Forelimb muscle (tissue), 1 donor: ENCODE measurements around the gene FGF18. TPM values are rescaled to one million over a fixed set of nuclear protein-coding genes. Genes with fewer than 3 reads are reported as not detected.
A peak's percentile ranks its signal among the peaks of the same experiment; 100 is the strongest.

ENCODE experiments used
- DNase-seq: peaks from one replicate; pipeline ENCODE4 v3.0.0-alpha.2; 2013; ENCODE audit warnings: low read depth
- polyA plus RNA-seq: library from polyadenylated mRNA; unstranded; fragments of 120-200 nt; gene quantifications from one replicate; pipeline ENCODE4 v1.2.1, GENCODE V29; 2013; ENCODE audit not compliant: insufficient read length

FGF18 gene
- polyA plus RNA-seq, 1 donor, result 14.7 TPM

DNA sequence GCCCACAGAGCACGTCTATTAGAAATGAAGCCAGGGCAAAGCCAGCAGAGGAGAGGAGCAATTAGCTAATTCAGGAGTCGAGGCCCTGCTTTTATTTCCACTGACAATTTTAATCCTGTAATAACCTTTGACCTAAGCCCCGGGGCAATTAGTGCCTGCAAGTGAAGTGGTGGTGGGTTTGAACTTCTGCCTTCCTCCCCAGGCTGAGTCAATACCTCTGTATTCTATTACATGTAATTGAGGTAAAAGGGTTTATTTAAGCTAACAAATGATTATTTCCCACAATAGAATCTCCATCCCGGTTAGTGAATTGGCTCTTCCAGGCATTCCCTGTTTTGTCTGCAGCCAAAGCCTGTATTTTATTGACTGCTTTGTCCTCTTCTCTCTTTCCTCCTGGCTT lies 49.9 kb downstream of the FGF18 start:
- DNase-seq, result no peak

DNA sequence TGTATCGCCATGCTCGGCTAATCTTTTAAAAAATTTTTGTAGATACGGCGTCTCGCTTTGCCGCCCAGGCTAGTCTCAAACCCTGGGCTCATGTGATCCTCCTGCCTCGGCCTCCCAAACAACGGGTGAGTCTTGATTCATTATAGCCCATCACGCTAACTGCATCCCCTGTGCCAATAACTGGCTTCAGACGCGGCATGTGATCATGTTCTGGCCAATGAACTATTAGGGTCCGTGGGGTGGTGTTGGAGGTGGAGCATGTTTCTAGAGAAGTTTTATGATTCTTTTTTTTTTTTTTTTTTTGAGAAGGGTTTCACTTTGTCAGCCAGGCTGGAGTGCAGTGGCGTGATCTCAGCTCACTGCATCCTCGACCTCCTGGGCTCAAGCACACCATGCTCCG lies 51.0 kb downstream of the FGF18 start:
- DNase-seq, result no peak

DNA sequence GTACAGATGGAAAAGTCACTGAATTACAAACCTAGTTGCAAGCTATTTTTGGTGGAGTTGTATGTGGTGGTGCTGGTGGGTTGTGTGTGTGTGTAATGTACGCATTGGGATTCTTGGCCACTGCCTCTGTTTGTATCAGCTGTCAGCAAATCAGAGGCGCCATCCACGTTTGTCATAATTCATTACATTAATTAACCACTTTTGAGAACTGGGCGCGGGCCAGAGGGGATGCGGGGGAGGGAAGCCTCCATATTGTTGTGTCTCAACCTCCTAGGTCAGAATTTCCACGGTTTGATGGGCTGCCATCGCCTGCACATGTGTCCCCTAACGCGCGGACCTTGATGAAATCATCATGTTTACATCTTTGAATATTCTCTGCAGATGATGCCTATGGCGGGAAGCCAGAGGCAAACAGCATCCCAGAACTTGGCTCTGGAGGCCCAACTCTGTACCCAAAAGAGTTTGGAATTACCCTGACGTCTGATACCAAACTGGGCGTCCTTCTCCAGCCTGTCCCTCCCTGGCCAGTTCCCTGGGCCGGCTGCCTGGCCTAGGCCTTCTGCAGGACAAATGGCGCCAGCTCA lies 54.9 kb downstream of the FGF18 start:
- no peak for DNase-seq

DNA sequence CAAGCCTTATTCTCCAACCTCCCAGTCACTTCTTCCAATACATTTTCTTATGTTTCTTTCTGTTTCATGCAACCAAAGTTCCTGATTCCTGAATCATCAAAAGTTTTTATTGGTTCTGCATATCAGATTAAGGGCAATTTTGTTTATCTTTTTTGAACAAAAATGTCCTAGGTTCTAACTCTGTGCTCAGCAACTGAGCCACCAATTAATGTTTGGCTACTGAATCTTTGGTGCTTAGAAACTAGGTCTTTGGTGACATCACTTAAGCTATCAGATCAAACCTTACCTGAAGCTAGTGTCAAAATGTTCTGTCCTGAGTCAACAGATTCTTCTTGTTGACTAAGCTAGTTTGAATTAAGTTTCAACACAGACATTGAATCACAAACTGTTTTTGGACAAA lies 56.1 kb downstream of the FGF18 start:
- no peak for DNase-seq

DNA sequence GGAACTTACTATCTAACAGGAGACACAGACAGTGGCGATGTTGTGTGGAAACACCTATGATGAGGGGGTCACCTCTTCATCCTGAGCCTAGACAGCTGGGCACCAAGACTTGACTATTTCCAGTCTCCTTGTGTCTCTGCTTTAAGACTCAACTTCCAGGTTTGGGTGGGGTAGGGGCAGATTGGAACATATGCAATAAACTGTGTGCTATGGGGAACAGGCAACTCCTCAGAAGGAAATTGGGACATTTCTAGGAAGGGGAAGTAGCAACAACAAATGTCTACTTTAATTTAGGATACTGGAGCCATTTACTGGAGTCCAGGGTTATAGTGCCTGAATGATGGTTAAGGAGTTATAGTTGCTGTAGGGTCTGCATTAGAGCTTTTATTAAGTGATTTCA lies 57.3 kb downstream of the FGF18 start:
- no peak for DNase-seq

DNA sequence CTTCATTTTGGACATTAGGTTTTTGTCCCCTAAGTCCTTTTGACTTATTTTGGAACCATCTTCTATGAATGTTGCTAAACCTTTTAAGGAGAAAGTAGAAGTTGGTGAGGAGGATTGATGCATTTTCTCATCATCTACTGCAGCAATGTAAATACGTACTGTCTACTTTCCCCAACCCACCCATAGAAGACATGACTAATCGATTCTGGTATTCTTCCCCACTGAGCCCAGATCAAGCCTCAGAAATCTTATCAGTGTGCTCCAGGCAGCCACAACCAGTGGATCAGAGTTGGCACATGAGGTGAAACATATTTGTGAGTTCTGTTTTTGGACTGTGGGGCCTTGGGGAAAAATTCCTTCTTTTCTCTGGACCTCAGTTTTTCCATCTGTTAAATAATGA lies 57.7 kb downstream of the FGF18 start:
- DNase-seq, result no peak

DNA sequence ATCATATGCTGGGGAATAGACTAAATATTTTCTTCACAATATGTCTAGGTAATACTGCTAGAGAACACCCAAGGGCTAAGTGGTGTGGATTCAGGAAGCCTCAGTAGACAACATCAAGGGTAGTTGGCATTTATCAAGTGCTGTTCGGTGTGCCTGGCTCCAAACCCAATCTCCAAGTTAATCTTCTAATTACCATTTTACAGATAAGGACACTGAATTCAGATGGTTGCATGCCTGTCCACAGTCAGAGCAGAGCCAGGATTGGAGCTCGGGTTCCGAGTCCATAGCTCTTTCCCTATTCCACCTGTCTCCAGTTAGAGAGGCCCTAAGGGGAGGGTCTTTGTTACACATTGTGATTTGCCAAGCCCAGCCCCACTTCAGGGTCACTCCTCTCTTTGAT lies 58.2 kb downstream of the FGF18 start:
- DNase-seq, result no peak

DNA sequence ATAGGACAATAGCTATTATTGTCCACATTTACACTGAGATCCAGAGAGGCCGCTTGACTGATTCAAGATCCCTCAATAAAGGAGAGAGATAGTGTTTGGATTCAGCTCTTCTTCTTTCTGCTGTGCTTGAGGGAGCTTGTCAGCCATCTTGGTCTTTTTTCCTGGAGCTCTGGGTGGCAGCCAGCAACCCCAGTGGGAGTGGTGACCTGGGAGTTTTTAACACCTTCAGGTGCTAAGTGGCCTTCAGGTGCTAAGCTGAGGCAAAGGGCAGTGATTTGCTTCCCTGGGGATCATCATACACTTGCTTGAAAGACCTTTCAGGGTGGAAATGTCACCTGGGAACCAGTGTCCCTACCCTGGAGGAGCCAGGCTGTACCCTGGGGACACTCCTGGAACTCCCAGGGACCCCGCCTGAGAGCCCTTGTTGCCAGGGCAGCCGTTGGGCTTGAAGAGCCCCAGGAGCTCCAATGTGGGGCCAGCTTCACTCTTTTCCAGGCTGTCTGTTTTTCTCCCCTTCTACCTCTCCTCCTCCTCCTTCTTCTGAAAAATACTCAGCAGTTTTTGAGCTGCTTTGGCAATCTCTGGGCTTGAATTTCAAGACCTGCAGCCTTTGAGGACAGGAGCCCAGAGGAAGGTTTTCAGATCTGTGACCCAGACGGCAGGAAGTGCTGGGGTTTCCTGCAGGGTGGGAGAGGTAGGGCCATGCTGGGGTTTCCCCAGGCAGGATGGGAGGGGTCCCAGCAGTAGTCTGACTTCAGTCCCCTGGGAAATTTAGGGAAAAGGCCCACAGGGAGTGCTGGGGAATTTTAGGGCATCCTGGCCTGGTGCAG lies 59.7 kb downstream of the FGF18 start:
- no peak for DNase-seq

GRCh38 chr5:171479776-171480125 lies 60.3 kb downstream of the FGF18 start:
- DNase-seq, result no peak

DNA sequence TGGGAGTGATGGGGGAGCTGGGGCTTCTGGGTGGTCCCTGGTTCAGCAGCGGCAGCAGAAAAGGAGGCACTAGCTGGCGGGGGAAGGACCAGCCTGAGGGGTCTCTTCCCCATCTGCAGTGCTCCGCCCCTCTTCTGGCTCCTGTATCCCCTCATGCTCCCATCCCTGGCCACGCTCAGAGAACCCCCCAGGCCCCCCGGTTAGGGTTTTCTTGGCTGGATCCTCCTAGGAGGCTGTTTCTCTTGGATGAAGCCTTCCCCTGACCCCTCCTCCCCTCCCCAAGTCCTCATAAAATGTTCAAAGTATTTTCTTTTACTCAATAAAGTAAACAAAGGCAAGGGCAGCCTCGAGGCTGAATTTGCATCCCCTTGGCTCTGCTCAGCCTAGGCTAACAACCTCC lies 60.8 kb downstream of the FGF18 start:
- DNase-seq, result no peak

GRCh38 chr5:171481571-171482433 lies 62.4 kb downstream of the FGF18 start:
- DNase-seq, result no peak

DNA sequence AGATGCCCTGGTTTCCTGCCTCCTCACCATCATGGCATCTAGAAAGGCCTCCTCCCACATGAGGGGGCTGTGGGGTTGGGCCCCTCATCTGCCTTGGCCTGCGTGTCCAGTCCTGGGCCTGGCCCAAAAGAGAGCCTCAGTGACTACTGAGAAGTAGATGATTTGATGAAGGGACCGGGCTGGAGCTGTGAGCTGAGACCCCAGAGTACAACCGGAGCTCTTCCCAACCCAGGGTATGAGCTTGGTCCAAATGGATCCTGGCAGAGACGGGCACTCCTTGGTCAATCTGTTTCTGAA lies 62.9 kb downstream of the FGF18 start:
- no peak for DNase-seq

DNA sequence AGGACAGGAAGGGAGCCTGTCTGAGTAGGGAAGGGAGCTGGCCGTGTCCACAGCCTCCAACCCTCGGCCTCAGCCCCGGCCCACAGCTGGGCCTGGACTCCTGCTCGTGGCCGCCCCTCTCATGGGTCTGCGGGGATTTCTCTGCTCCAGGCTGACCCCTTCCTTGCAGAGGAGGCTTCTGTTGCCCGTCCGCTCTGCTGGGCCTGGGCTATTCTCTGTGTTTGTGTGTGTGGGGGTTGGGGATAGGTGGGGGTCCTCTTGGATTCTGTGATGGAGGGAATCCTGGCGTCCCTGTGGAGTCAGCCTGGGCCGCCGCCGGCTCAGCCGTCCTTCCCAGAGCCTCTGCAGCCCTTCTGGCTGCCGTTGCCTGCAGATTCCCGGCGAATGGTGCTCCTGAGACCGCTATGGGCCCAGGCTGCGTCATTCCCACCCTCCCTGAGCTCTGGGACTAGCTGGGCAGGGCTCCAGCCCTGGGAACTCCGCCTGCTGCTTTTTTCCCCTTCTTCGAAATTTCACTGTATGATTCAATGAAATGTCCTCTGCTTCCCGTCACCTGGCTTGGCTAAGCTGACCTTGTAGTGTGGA lies 64.2 kb downstream of the FGF18 start:
- DNase-seq, result peak; percentile 80

- no peak for DNase-seq
Observed at GRCh38 chr5:171484460-171484899, 65.0 kb downstream of the FGF18 start.

- no peak for DNase-seq
Observed at GRCh38 chr5:171485668-171486067, 66.2 kb downstream of the FGF18 start.

DNA sequence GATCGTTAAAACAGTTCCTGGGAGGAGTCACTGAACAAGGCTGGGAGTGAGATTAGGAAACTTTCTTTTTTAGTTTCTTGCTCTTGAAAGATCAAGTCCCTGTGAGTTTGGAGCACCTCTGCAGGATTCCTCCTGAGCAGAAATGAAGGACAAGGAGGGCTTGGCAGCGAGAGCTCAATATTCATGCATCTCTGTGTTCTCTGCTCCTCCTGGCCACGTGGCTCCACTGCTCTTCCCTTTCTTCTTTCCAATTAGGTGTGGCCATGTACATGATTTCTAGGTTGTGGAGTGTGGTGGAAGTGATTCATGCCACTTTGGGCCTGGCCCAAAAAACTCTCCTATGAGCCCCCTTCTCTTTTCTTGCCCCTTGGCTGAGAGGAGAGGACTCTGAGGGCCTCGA lies 67.2 kb downstream of the FGF18 start:
- no peak for DNase-seq

DNA sequence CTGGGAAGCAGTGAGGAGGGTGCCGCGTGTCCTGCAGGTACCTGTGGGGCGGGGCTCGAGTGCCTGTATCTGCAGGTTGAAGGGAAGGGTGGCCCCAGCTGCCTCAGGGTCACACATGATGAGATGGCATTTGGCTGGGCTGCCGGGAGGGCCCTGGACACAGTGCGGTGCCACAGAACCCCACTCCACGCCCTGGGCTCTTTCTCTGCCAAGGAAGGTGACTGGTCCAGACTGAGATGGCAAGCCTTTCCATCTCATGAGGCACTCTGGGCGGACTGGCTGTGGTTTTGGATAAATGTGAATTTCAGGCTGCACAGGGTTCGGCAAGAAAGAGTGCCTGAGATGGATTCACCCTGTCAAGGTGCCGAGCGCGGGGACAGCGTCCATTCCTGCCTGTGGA lies 69.4 kb downstream of the FGF18 start:
- no peak for DNase-seq

- DNase-seq, result no peak
Observed at GRCh38 chr5:171492781-171493180, 73.3 kb downstream of the FGF18 start.

GRCh38 chr5:171493646-171494393 lies 74.4 kb downstream of the FGF18 start:
- no peak for DNase-seq

DNA sequence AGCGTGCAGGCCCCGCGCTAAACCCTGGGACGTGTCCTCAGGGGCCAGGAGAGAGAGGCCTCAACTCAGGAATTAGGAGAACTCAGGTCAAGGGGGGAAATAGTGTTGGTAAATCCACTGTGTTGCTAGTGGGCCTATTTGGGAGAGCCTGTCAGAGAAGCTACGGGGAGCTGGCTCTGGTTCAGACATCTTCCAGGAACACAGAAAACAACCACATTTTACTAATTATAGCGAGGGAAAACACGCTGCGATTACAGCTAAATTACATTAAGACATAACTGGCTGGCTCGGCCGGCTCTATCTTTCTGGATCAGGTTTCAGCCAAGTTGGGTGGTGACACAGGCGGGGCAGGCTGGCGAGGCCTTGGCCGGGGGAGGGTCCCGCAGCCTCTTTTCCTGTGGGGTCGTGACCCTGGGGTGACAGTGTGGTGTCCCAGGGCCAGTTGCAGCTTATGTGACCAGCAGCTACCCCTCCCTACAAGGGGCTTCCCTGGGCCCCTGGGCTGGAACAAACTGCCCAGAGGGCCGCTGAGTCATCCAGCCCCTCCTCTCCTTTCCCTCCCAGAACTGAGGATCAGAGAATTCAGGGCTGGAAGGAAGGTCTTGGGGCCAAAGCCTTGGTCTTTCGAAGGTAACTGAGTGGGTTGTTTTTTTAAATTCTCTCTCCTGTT lies 75.1 kb downstream of the FGF18 start:
- peak; percentile 70 for DNase-seq

- DNase-seq, result no peak
Observed at GRCh38 chr5:171495122-171495700, 75.8 kb downstream of the FGF18 start.
